ENCODE data around the gene PPP1R12B.
"Not testable (repeated sequence)": the region's sequence is repeated elsewhere in the genome, so short reads cannot be mapped to it uniquely, and the experiment has no call there.

Gene PPP1R12B

DNA sequence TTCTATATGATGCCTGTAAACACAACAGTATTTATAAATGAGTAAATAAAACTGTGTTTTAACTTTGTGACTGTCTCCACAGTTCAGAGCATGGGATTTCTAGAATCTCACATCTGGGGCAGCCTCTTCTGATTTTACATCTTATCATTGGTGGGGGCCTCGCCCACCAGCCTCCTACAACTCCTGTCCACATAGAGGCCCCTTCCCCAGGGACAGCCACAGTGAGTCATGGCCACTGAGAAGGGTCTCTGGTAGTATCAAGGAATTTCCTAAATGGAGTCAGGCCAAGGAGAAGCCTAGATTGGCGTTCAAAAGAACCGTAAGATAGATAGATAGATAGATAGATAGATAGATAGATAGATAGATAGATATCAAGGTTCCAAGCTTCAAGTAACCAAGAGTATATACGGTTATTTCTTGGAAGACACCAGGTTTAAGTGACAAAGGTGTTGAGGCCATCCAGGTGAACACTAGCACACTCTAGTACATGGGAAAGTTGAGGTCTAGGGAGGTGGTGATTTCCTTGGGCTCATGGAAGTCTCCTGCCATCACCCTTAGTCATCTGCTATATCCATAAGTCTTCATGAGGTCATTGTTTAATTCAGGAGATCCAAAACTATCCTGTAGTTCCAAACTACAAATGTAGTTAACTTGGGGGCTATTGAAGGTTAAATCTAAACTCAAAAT, 240.1 kb downstream of the PPP1R12B start:
- DNase-seq = no peak

DNA sequence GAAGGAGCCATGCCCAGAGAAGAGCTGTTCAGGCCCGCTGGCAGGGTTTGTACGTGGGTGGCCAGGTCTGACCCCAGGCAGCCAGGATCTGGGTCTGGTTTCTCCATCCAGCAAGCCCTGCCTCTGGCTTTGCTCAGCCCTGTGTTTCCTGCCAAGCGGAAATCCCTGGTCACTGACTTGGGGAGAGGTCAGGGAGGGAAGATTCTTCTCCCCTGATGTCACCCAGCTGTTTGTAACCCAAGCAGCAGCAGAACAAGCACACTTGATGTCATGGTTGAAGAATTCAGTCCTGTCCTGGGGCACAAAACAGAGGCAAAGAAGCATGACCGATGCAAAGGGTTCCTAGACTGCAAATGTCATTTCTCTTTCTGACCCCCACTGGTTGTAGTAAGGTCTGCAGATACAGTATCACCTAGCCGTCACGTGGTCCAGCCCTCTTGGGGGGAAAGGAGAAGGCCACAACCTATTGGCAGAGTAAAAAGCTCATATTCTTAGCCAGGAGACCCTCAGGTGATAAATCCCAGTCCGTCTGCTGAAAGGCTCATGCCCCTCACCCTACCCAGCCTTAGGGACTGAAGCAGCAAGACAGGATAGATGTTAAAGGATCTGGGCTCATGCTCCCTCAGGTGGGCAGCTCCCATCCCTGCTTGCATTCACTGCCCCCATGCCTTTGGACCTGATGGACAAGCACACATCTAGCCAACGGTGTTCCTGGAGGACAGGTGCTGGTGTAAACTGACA, 240.9 kb downstream of the PPP1R12B start:
- DNase-seq = no peak

DNA sequence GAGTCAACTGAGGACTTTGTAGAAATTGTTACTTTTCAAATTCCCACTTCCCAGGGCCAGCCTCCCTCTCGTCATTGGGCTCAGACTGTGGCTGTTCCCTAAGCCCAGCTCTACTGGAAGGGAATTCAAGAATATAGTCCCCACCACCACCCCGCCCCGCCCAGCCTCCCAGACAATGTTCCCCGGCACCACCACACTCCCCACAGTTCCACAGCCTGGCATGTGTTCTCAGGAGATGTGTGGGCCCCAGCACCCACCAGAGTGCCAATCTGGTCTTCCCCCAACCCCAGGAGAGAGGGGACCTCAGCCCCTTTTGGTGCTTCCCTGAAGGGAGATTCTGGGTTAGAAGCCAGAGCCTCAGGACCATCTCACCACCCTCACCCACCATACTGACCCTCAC, 241.6 kb downstream of the PPP1R12B start:
- no peak for DNase-seq

DNA sequence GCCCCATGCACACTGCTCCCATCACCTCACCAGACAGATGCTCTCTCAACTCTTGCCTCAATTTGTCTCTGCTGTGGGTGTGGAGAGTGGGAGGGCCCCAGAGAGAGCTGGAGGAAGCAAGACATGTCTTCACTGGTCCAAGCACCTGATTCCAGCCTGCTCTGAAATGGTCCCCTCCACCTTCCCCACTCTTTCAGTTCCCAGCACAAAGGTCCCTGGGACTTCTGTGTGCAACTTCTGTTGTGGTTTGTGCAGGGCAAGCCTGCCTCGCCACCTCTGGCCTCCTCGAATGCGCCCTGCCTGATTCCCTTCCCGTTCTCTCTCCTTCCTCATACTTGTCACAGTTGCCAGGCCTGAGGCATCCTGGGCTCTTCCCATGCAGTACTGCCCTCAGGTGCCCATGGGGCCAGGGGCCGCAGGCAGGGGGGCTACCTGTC, 242.5 kb downstream of the PPP1R12B start:
- DNase-seq = no peak

DNA sequence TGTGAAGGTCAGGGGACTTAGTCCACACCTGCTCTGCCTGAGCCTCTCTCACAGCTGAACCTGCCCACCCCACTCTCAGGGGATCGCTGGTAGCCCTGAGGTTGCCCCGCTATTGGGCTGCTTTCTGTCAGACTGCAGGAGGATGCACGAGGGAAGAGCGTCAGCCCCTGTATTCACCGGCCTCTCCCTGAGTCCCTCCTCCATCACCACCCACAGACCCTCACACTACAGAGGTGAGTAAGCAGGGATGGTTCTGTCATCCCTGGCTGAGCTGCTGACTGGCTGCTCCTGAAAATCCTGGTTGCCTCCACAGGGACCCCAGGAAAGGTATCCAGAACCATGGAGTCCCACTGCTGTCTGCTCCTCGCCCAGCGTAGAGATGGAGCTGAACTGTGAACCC, 243.0 kb downstream of the PPP1R12B start:
- DNase-seq = no peak

DNA sequence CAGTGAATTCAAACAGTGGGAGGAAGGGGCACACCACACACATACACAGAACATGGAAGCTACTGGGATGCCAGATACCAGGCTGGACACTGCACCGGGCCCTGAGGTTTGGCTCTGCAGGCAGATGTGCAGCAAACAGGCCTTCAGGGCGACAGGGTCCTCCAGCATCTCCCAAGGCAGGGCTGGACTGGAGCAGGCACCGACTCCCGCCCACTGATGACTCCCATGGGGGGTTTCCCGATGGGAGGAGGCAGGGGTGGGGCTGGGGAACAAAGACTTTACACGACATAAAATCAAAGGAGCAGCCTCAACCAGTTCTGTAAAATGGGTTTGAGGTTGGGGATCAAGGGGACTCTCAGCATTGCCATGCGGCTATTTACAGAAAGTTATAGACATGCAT, 243.6 kb downstream of the PPP1R12B start:
- no peak for DNase-seq

DNA sequence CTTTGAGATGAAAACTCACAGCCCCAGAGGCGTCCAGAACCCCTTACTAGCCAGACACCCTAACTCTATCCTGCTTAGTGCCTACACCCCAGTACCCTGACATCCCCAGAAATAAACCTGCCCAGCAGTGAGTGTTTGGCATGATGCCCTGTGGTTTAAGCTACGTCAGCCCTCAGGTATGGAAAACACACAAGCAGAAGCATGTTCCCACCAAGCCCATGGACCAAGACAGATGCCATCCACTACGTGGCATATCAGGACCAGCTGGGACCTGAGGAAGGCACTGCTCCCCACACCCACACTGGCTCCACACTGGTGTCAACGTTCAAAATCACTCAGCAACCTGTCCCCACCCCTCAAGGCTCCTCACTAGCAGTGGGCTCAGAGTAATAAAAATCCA, 245.3 kb downstream of the PPP1R12B start:
- no peak for DNase-seq

DNA sequence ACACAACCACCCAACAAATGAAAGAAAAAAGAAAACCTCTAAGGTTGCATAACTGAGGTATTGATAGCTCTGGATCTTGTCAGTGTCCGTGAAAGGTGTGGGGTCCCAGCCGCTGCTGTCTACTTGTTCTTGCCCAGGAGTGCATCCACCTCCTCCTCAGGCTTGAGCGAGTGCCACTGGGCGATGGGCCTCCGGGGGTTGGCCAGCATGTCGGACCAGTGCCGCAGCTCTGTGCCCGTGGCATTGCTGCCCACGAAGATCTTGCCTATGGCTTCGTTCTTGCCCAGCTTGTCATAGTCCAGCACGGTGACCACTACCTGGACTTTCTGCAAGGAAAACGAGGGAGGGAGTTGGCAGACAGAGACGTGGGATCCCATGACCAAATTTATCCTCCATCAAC, 248.1 kb downstream of the PPP1R12B start:
- no peak for DNase-seq

DNA sequence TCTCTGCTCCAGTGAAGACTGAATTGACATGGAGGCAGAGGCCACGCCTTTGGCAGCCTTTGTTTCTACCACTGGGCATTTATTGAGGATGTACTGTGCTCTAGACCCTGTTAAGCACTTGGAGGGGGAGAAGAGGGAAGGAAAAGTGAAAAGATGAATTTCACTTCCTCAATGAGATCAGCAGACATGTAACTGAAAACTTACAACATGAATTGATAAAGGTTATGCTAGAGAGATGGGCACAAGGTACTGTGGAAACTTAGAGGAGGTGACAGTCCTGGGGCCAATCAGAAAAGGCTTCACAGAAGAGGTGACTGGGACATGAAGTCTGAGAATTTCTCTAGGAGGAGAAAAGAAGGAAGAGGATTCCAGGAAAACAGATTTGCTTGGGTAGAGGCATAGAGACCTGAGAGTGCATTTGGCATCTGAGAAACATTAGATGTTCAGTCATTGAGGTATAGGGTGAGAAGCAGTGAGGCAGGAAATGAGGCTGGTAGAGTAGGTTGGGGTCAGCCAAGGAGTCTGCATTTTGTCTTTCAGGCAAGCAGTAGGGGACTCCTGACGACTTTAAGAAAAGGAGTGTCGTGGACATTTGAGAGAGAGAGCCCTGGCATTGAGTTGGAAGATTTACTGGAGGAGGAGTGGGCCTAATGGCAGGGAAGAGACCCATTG, 248.7 kb downstream of the PPP1R12B start:
- no peak for DNase-seq

DNA sequence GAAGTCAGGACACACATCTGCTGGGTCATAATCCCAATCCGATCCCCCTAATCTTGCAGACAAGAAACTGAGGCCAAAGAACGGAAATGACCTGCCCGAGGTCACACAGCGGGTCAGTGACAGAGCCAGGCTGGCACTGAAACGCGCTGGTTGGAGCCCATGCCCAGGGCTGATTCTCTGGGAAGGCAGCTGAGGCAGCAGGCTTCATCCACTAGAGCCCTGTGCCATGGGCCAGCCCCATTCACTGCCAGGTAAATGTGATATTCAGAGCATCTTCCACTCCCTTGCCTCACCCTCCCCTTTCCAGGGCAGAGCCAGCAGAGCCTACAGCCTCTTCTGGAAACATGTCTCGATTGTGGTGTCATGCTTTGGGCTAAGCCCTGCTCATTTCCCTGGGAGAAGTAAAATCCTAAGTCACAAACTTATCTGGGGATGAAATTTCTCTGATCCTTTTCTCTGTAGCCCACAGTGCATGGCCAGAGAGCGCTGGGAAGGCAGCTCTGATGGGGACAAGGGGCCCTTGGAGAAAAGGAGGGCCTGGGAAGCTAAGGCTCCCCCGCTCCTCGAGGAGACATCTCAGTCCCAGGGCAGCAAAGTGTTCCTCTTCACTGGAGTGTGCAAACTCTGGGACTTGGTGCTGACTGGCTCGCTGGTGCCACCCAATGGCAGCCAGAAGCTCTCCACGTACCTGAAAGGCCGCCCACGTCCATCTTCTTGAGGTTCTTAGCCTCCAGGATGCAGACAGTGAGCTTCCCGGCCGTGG, 251.4 kb downstream of the PPP1R12B start:
- DNase-seq = no peak

DNA sequence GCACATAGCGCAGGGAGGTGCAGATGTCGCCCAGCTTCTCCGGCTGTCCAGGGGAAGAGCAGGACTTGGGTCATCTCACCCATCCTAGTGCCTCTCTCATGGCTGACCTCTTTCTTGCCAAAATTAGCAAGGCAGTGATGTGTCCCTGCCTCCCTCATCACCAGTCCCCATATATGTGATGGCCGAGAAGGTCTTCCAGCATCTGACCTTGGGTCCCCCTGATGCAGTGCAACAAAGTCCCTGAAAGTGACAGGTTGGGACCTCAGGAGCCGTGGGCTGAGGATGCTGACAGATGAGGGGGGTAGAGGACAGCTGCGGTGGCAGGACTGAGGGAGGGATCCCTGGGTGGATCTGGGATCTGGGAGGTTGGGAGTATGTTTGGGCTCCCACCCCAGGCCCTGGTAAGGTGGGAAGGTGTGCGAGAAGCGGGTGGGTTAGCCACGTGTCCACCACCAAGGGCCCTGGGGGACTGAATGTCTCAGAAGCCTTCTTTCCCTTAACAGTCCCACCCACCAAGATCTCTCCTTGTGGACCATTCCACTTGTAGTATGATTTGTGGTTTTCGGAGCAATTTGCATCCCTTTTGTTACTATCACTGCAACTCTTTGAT, 252.0 kb downstream of the PPP1R12B start:
- DNase-seq = no peak

DNA sequence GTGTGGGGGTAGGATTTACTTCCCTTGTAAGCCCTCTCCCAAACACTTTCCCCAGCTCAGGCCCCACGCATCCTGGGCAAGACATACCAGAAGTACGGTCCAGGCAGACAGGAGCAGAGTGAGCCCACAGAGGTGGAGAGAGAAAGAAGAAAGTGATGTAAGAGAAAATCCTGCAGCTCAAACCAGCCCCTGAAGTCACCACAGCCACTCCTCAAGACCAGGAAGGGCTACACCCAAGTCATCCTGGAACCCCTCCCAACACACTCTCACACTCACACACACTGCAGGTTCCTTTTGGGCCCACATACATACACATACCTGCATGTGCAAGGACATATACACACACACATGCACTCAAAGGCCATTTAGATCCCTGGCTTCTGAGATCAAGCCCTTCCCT, 254.9 kb downstream of the PPP1R12B start:
- no peak for DNase-seq

DNA sequence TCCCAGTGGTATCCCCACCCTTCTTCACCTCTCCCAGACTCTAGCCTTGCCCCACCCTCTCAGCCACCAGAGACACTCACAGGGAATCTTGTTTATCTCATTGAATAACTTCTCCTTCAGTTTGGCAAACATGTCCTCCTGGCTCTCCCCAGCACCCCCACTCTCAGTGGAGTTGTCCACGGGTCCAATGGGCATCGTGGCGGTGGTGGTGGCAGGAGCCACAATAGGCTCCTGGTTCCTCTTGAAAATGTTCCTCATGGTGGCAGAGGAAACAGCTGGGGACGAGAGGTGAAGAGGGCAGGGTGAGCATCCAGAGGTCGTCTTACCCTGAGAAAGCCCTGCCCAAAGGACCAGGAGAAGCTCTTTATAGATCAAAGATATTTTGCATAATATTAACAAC, 257.0 kb downstream of the PPP1R12B start:
- DNase-seq = no peak

DNA sequence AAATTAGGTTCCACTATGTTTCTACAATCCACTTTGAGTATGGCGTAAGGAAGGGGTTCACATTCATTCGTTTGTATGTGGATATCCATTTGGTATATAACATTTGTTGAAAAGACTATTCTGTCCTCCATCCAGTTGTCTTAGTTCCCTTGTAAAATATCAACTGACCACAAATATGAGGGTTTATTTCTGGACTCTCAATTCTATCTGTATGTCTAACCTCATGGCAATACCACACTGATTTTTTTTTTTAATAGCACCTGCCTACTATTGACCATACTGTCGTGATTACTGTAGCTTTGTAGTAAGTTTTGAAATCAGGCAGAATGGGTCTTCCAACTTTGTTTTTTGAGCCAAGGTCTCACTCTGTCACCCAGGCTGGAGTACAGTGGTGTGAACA, 263.5 kb downstream of the PPP1R12B start:
- DNase-seq = not testable (repeated sequence)

DNA sequence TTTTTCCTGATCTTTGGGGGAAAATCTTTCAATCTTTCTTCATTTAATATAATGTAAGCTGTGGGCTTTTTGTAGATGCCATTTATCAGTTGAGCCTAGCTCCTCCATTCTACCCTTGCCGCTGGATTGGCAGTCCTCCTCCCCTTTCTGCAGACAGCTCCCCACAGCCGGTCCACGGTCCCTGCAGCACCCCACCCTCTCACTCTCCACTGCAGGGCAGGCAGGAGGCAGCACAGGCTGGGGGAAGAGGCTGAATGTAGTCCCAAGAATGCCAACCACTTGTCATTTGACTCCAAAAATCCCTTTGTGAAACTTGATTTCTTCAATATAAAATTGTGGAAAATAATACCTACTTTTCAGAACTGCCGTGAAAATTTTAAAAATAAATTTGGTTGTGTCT, 265.1 kb downstream of the PPP1R12B start:
- DNase-seq = no peak

DNA sequence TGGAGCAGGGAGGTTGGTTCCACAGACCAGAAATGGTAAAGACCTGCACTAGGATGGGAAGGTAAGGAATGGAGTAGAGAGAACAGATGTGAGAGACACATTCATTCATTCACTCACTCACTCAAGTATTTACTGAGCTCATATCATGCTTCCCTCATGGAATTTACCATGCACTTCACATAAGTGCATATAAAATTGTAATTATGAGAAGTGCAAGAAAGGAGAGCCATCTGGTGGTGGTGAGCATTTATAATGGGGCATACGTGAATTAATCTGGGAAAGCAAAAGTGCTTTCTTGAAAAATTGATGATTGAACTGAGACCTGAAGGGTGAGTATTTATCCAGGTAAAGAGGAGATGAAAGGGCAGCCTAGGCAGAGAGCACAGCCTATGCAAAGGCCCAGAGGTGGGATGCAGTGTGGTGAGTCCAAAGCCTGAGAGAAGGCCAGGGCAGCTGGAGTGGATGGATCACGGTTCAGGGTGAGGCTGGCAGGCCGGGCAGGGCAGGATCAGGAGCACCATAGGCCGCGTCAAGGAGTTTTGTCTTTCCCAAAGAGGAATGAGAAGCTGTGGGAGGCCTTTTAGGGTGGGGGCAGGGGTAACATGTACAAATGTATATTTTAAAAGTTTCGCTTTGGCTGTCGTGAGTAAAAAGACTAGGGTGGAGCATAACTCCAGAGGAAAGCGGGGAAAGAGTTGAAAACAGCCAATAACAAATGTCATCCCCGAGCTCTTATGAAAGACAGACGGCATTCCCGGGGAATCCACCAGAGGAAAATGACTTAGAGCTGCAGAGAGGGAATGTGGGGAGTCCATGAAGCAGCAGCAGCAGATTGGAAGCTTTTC, 266.1 kb downstream of the PPP1R12B start:
- DNase-seq = not testable (repeated sequence)

DNA sequence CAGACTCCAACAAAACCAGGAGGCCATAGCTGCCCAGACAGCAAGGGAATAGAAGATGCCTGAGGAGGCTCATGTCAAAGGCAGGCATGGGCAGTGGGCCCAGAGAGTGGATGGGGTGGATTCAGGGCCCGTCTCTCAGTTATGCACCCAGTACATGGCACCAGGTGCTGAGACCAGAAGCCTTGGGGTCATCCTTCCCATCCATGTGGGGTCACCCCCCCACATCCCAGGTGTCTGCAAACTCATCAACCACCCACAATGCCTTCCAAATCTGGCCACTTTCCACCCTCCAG, 266.7 kb downstream of the PPP1R12B start:
- not testable (repeated sequence) for DNase-seq

DNA sequence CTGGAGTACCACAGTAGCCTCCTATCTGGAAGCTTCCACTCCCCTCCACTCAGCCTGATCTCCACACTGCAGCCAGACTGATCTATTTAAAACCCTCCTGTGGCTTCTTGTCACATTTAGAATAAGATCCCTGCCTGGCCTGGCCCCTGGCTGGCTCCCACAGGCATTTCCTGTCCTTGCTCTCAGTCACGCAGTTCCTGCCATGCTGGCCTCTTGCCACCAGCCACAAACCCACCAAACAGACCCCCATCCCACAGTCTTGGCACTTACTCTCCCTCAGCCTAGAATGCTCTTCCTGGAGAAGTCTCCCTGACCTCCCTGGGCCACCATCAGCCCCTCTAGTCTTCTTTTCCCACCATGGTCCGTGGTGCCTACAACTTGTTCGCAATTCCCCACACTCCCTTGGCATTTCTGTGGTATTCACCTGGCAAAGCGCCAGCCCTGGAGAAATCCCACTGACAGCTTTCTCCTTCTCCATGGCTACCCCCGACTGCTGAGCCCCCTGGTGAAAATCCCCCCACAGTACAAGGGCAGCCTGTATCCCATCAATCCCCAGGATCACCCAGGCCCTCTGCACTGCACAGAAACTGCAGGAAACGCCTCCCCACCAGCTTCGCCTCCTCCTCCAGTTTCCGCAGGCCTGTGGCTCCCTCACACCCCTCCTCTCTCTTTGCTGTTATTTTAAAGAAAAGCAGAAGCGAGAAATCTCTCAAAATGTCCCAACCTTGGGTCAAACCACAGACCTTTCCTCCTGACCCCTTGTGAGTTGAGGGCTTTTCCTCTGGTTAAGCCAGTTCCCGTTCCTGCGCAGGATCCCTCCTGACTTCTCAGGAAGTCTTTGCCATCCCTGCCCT, 267.2 kb downstream of the PPP1R12B start:
- DNase-seq = no peak

DNA sequence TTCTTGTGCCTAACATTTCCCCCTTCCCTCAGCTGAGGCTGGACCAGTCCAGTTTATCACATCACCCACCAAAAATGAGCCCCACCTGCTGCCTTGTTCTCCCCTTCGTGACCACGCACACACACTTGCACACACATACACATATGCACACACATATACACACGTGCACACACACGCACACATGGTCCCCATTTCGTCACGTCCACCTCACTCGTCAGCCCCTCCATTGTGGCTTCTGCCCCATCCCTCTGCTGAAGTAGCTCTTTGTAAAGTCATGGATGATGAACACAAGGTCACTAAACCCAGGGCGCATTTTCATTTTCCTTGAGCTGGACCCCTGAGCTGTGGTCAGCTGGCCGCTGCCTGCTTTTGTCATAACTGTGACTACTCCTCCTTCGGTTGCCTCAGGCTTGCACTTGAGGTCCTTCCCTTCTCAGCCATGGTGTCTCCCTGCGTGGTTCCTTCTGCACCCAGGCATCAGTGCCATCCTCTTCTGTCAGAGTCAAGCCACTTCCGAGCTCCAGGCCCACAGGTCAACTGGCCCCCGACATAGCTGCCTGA, 267.9 kb downstream of the PPP1R12B start:
- no peak for DNase-seq

DNA sequence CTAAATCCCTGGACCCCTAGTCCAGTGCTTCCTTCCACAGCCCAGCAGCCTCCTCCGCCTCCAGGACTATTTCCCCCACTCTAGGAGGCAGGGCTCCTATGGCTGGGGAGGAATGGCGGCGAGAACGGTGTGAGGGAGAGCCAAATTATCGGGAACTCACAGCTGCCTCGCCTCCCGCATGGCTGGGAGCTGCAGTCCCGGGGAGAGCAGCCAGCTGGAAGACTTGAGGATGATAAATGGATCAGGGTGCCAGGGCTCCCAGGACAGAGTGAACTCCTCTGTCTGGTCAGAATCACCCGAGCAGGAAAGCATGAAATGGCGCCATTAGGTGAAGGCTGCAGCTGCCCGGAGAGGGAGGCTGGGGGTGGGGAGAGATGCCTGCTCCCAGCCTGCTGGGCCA, 270.5 kb downstream of the PPP1R12B start:
- peak; percentile 22 for DNase-seq

DNA sequence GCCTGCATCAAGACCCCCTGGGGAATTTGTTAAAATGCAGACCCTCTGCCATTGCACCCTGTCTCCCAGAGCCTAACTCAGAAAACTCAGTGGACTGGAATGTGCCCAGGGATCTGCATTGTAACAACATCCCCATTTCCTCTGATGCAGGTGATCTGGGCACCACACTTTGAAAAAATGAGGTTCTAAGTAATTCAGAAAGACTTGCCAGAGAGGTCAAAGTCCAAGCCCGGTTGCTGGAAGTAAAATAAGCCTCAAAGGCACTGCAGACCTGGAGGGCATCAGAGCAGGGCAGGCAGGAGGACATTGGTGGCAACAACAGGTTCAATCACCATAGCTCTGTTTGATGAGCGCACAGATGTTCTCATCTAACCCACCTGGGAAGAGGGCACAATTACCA, 271.0 kb downstream of the PPP1R12B start:
- no peak for DNase-seq

All from NCI-H446 treated with DMSO at 0.1 percent for 48 hours (cell line).